Measurements from ENCODE around the gene CTIF. TPM values are rescaled to one million over a fixed set of nuclear protein-coding genes. Genes with fewer than 3 reads are reported as not detected.
A peak's percentile ranks its signal among the peaks of the same experiment; 100 is the strongest.

CTIF gene
- total RNA-seq, 1 experiment from 2014 or later, result 5.8 TPM

GRCh38 chr18:48541747-48542400 is 3.0 kb downstream of the CTIF start:
- CTCF ChIA-PET, result no interaction called here
- Histone ChIP-seq H3K27me3 (ENCODE audit: low read length) (no peaks in the 10 kb centered on the region), H3K79me2 (ENCODE audit: low read length) (peaks cover 4% of the 10 kb centered on the region; the same call in 1 of the 2 replicates), H3K36me3 (ENCODE audit: low read depth, low read length) (no peaks in the 10 kb centered on the region), H4K20me1 (ENCODE audit: low read length) (no peaks in the 10 kb centered on the region), H2AFZ (ENCODE audit: low read length) (0 out of 2 replicates have a peak overlapping the region, but pooled peaks have one; percentile 36), H3K4me2 (ENCODE audit: low read length) (peak overlapping the region; percentile 87), H3K4me3 (ENCODE audit: low read length) (peak overlapping the region; percentile 76), H3K9me3 (ENCODE audit: low read length) (no peaks in the 10 kb centered on the region), H3F3A (ENCODE audit: low read length, unreplicated experiment) (no peaks in the 10 kb centered on the region), H3K9ac (ENCODE audit: low read length) (no peak overlapping the region), H3K9me2 (replicated peaks; ENCODE audit: low read length) (no peaks in the 10 kb centered on the region), H3K4me1 (ENCODE audit: insufficient read depth, low read length) (peaks cover 23% of the 10 kb centered on the region; the same call in 1 of the 2 replicates), H3K27ac (ENCODE audit: low read length) (no peak overlapping the region)
- POLR2A ChIA-PET (ENCODE audit: unreplicated experiment), result no interaction called here
- BruUV-seq (replicated peaks), result TSS peak; percentile 10
- DNase-seq (no peak), ATAC-seq (no peak)
- intact Hi-C loops (cut with micrococcal nuclease), result loop anchor here (2.0 to 10.0 kb wide), 2 partner anchors 67 to 89 kb away; no protein-coding TSS in a partner anchor
- TF ChIP-seq EZH2 (IDR thresholded peaks at IDR 0.05; ENCODE audit: low read length, unreplicated experiment), result no peak
- no peak for TF ChIP-seq EZH2phosphoT487 (IDR thresholded peaks at IDR 0.05; ENCODE audit: borderline replicate concordance, low read length)
- no peak for TF ChIP-seq CTCF (conservative IDR thresholded peaks at IDR 0.05; ENCODE audit: low read depth, low read length)

DNA sequence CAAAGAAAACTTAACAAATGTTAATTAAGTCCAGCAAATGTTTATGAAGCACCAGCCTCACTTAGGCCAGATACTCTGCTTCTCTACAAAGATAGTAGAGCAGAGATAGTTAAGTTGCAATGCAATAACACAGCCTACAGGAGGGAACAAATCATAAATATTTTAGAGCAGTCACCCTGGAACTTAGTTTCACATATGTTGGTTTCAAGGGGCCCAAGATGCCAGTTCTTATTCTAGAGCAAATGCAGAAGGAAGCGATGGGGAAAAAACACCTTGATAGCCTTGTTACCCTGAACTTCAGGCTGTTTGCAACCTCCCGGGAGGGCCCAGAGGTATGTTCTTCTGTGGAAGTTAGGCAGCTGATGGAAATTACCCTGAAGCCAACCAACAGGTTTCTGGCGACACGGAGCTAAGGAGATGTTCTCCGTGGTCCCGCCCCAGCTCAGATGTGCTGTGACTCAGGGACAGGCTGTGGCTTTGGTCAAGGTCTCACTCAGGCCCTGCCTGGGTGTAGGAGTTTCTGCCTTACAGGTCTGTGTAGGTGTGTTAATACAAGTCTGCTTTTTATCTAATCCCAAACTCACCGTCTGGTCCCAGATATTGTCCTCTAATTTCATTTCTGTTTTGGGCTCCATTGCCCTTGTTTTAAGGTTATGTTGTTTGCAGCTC is 3.8 kb downstream of the CTIF start:
- Histone ChIP-seq H3K9me2 (replicated peaks; ENCODE audit: low read length) (no peaks in the 10 kb centered on the region), H3K27ac (ENCODE audit: low read length) (no peak overlapping the region), H3K79me2 (ENCODE audit: low read length) (peaks cover 4% of the 10 kb centered on the region; the same call in 1 of the 2 replicates), H3K4me2 (ENCODE audit: low read length) (0 out of 2 replicates have a peak overlapping the region, but pooled peaks have one; percentile 7), H3K4me3 (ENCODE audit: low read length) (no peak overlapping the region), H3K27me3 (ENCODE audit: low read length) (no peaks in the 10 kb centered on the region), H3K36me3 (ENCODE audit: low read depth, low read length) (no peaks in the 10 kb centered on the region), H2AFZ (ENCODE audit: low read length) (no peak overlapping the region), H4K20me1 (ENCODE audit: low read length) (no peaks in the 10 kb centered on the region), H3K9ac (ENCODE audit: low read length) (no peak overlapping the region), H3F3A (ENCODE audit: low read length, unreplicated experiment) (no peaks in the 10 kb centered on the region), H3K4me1 (ENCODE audit: insufficient read depth, low read length) (peaks cover 23% of the 10 kb centered on the region; the same call in 1 of the 2 replicates), H3K9me3 (ENCODE audit: low read length) (no peaks in the 10 kb centered on the region)
- intact Hi-C loops (cut with micrococcal nuclease), result loop anchor here (10.0 kb wide), 1 partner anchor 68 kb away; no protein-coding TSS in a partner anchor
- TF ChIP-seq CTCF (conservative IDR thresholded peaks at IDR 0.05; ENCODE audit: low read depth, low read length) (no peak), EZH2phosphoT487 (IDR thresholded peaks at IDR 0.05; ENCODE audit: borderline replicate concordance, low read length) (no peak), EZH2 (IDR thresholded peaks at IDR 0.05; ENCODE audit: low read length, unreplicated experiment) (no peak)
- ChIA-PET POLR2A (ENCODE audit: unreplicated experiment) (no interaction called here), CTCF (no interaction called here)
- no TSS peak for BruUV-seq (replicated peaks)
- no peak for ATAC-seq
- peak; percentile 43 for DNase-seq
